Activated naive CD8-positive, alpha-beta T cell treated with anti-CD3 and anti-CD28 coated beads, Interleukin-2, amount 50 U/mL, for 16 hours (primary cell): Measurements from ENCODE around the gene MFSD2B.
"Not testable (repeated sequence)": the region's sequence is repeated elsewhere in the genome, so short reads cannot be mapped to it uniquely, and the experiment has no call there.

Experiments
- DNase-seq: peaks from one replicate; pipeline ENCODE4 v3.0.0-alpha.2; 2020; ENCODE audit warnings: low read depth, low spot score

Gene MFSD2B

DNA sequence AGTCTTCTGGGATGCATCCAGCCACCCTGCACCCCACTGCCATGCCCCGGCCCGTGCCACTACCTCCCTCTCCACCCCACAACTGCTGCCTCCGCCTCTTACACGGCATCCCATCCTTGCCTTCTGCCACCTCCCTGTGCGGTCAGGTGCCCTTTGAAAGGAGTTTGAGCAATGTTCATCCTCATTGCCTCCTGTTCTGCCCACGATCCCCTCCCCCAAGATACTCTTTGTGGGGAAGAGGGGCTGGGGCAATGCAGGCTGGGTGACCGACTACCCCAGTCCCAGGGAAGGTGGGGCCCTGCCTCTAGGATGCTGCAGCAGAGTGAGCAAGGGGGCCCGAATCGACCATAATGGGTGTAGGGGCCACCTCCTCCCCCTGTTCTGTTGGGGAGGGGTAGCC lies 8.4 kb downstream of the MFSD2B start:
- no peak for DNase-seq

DNA sequence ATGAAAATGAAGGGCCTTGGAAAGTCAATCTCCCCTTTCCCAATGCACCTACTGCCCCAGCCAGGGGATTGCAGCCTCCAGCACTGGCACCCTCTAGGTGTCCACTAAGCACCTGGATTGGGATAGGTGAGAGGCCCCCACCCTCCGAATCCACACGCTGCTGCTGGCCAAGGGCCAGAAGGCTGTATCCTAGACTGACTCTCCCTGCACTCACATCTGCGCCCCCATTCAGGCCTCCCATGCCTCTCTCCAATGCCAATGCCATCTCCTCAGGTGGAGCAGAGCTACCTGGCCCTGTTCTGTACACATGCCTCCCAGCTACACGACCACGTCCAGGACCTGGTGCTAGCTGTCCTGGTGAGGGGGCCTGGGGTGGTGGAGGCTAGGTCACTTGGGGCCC lies 9.8 kb downstream of the MFSD2B start:
- no peak for DNase-seq

DNA sequence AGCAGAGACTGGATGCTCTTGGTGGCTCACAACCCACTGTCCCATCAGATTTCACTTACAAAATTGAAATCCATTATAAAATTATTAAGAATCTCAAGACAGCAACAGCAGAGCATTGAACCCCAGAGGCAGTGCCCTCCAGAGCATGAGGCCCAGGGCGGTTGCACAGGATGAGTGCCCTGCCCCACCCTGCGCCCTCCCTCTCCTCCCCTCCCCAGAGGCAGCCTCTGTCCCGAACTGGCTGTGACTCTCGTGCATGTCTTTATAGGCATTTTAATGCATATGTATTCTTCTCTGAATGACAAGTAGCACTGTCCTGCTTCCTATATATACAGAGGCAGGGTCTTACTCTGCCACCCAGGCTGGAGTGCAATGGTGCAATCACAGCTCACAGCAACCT lies 10.4 kb downstream of the MFSD2B start:
- DNase-seq, result no peak

DNA sequence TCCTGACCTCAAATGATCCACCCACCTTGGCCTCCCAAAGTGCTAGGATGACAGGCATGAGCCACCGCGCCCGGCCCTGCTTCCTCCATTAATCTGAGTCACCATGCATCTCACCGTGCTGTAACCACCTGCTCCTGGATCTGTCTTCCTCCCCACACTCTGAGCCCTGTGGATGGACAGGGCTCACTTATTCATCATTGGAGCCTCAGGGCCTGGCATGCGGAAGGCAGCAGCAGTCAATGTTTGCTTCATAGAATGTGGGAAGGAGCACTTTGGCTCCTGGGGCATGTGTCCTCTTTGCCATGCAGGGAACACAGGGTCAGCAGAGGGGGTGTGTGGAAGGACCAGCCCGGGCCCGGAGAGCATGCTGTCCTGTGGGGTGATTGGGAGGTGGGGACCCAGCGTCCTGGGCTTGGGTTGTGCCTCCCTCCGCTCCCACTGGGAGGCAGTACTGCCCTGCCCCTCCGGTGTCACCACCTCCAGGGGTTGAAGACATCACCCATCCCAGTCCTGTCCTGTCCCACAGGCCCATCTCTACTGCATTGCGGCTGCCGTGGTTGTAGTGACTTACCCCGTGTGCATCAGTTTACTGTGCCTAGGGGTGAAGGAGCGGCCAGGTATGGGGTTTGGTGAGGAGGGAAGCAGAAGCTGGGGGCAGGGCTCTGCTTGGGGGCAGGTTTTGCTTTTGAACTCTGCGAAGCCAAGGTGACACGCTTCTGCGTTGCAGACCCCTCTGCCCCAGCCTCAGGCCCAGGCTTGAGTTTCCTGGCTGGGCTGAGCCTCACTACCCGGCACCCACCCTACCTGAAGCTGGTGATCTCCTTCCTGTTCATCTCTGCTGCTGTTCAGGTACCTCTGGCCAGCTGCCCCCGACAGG lies 11.5 kb downstream of the MFSD2B start:
- DNase-seq, result no peak

DNA sequence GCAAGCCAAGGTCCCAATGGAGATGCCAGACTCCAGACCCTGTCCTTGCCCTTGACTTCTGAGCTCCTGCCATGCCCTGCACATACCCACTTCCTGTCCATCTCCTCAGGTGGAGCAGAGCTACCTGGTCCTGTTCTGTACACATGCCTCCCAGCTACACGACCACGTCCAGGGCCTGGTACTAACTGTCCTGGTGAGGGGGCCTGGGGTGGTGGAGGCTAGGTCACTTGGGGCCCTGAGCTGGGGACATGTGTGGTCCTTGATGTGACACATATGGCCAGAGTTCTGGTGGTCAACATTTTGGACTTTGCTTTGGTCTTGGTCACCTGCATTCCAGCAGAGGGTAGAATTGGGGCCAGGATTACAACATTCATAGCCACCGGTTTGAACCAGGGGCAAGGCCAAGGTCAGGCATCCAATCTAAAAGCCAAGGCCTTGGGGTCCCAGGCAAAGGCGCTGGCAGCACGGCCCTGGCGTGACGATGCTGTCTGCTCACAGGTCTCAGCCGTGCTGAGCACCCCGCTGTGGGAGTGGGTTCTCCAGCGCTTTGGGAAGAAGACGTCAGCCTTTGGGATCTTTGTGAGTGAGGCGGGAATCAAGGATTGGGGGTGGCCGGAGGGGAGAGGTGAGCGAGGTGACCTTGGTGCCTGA lies 12.6 kb downstream of the MFSD2B start:
- DNase-seq, result no peak

DNA sequence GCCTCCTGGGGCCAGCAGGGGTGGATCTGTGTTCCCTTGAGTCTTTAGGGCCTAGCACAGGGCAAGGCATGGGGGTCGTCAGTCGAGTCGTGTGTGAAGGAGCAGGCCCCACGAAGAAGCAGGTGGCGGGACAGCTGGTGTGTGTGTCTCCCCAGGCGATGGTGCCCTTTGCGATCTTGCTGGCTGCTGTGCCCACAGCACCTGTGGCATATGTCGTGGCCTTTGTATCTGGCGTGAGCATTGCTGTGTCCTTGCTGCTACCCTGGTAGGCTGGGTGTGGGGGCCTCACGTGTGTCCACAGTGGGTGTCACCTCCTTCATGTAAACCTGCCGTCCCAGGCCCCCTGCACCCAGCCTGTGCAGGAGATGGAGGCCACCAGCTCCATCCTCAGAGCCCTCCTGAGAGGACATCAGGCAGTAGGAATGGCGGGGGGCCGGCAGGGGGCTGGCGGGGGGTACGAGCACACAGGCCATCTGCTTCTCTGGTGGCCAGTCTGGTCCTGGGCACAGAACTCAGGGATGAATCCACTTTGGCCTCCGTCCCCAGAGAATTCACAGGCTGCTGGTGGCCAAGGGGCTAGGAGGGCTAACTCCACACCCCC lies 13.2 kb downstream of the MFSD2B start:
- DNase-seq, result no peak

DNA sequence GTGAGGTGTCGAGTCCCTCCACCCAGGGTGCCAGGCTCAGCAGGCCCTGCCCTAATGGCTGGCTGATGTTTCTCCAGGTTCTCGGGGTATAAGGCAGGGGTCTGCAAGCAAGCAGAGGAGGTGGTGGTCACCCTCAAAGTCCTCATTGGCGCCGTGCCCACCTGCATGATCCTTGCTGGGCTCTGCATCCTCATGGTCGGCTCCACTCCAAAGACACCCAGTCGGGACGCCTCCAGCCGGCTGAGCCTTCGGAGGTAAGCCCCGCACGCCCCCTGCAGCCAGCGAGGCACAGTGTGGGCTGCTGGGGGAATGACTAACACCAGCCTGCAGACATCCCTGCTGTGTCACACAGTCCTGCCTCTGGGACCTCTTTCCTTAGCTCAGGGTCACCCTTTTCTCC lies 14.1 kb downstream of the MFSD2B start:
- no peak for DNase-seq

DNA sequence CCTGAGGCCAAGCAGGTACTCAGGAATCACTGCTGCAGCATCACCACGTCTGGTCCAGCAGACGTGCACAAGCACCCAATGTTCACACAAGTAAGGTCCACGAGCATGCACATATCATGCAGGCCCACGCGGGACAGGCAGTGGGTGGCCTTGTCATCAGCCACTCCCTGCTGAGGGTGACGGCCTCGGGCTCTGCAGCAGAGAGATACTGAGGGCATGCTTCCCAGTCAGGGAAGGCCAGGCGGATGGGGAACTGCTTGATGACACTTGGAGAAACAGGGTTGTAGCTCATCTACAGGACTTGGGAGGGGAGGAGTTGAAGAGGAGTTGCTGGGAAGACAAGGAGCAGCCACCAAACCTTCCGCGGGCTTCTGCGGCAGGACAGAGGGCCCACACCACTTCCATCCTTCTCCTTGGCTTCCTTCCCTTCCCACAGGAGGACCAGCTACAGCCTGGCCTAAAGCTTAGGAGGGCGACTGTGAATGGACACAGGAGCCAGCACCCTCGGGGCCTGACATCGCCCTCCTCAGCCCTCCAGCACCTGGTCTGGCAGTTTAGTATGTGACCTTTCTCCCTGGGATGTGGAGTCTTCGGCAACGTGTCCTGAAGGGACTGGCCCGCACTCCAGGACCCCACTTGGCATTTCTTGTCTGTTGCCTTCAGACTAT lies 15.2 kb downstream of the MFSD2B start:
- no peak for DNase-seq

DNA sequence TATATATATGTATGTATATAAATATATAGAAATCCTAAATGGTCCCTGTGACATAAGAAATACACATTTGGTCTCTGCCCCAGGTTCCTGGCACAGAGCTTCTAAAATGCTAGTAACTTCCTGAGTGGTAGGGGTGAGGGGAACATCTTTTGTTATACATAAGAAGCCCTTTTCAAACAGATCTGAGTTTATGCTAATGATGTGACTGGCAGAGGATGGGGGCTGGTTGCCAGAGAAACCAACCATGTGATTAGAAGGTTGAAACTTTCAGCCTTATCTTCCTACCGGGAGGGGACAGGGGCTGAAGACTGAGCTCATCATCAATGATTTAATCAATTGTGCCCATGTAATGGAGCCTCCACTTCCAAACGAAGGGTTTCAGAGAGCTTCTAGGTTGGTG lies 16.3 kb downstream of the MFSD2B start:
- no peak for DNase-seq

DNA sequence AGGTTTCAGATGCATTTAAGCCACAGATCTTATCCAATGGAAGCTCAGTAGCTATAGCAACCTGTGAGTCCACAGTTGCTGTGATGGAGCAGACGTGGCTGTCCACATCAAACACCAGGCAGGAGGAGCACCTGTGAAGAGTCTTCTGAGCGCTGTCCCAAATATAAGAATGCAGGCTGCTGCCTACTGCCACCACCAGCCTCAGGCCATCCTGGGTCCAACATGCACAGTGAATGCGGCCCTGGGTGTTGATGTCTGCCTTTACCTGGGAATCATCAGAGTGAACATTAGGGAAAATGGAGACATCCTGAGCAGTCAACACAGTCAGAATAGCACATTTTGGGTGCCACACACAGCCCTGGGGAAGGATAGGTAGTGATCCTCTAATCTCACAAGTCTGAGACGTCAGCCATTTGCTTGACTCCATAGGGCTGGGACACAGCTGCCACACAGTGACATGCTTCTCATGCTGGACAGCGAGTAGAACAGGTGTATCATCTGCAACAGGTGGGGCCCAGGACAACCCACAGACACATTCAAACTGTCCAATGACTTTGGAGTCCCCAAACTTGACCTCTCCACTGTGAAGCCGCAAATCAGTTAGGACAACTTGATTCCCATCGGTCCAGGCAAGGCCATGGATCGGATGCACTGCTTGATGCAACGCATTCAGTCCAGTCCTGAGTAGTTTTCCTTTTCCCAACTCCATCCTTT lies 29.1 kb downstream of the MFSD2B start:
- DNase-seq, result no peak

DNA sequence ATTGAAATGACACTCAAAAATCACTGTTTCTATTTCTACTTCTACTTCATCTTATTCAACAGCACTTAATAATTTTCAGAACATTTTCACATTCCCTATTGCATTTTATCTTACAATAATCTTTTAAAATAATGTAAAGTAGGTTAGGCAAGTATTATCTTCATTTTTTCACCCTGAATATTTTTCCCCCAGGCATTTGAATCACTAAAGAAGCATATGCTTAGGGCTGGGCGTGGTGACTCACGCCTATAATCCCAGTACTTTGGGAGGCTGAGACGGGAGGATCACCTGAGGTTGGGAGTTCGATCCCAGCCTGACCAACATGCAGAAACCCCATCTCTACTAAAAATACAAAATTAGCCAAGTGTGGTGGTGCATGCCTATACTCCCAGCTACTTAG lies 30.6 kb downstream of the MFSD2B start:
- DNase-seq, result no peak

DNA sequence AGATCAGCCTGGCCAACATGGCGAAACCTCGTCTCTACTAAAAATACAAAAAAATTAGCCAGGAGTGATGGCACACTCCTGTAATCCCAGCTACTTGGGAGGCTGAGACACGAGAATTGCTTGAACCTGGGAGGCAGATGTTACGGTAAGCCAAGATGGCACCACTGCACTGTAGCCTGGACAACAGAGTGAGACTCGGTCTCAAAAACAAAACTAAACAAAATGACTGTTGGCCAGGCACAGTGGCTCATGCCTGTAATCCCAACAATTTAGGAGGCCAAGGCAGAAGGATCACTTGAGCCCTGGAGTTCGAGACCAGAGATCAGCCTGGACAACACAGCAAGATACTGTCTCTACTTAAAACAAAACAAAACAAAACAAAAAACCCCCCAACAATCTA lies 33.2 kb downstream of the MFSD2B start:
- DNase-seq, result not testable (repeated sequence)

DNA sequence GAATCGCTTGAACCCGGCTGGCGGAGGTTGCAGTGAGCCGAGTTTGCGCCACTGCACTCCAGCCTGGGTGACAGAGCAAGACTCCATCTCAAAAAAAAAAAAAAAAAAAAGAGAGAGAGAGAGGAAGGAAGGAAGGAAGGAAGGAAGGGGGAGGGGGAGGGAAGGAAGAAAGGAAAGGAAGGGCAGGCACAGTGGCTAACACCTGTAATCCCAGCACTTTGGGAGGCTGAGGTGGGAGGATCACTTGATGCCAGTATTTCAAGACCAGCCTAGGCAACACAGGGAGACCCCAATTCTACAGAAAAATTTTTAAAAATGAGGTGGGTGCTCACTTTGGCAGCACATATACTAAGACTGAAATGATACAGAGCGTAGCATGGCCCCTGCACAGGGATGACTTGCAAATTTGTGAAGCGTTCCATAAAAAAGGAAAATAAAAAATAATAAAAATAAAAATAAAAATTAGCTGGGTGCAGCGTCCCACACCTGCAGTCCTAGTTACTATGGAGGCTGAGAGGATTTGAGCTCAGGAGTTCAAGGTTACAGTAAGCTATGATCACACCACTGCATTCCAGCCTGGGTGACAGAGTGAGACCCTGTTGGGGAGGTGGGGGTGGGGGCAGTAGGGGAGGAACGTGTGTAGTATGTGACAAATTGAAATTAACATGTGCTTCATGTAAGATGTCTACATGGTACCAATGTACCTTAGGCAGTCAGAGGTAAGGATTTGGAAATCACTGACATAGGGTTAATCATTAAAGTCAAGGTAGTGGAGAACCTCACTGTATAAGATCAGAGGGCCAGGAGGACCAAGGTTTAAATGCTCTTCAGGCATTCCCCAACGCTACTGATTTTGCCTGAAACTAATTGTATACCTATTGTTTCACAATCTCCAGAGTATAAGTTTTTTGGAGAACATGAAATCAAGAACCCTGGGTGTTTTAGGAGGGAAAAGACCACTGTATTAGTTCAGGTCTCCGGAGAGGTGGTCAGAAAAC lies 35.9 kb downstream of the MFSD2B start:
- no peak for DNase-seq

DNA sequence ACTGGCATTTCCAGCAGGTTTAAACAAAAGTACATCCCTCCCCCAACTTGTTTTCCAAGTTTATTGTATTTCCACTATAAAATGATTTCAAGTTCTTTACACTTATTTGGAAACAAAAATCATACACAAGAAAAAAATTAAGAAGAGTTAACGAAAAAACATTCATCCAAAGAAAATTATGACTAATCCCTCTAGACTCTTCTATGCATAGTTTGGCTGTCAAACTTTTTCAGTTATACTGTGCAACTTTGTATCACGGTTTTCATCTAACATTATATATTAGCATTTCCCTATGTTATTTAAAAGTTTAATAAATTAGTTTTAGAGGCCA lies 36.7 kb downstream of the MFSD2B start:
- DNase-seq, result no peak

DNA sequence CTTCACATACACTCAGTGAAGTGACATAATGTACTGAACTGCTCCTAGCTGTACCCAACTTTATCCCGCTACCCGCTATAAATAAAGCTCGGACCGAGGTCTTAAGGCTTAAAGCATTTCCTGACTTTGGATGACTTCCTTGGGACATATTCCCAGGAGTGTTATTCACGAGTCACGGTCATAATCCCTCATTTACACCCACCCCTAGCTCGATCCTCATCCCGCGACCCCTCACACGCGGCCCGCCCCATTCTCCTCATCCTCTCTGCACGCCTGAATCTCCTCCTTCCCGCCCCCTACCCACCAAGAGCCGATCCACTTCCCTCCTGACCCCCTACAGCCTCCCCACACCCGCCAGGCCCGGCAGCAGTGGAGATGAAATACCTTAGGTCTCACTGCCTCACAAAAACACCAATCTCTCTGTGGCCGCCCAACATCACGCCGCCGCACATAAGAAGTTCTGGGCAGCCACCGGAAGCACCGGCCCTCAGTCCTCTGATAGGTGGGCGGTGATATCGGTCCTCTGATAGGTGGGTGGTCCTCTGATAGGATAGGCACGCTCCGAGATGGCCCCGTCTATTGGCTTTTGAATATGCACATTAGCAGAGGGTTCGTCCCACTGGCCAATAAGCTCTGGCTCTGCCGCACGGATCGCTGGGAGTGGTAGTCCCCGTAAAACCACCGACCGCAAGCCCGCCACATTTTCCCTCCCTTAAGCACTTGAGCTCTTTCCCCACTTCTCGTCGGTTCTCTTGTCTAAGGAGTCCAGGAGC lies 37.2 kb downstream of the MFSD2B start, which contains the start of gene WDCP:
WDCP (minus strand) TSS at position 462 of the 773 bp plus-strand sequence. CDS start 7,897 bp downstream, outside the sequence.
- peak; percentile 82 for DNase-seq

DNA sequence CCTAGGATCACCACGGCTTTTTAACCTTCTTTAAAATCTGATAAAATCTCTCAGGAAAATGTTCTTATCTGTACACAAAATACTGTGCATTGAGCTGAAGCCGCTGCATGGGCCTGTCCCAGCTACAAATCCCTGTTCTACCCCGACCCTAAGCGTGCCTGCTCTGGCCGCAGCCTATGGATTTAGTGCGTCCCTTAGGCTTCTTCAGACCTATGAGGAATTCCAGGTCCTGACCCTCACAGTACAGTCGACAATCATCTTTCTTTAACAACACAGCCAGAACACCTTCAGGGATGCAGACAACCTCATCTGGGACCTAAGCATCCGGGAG lies 37.8 kb downstream of the MFSD2B start:
- no peak for DNase-seq

DNA sequence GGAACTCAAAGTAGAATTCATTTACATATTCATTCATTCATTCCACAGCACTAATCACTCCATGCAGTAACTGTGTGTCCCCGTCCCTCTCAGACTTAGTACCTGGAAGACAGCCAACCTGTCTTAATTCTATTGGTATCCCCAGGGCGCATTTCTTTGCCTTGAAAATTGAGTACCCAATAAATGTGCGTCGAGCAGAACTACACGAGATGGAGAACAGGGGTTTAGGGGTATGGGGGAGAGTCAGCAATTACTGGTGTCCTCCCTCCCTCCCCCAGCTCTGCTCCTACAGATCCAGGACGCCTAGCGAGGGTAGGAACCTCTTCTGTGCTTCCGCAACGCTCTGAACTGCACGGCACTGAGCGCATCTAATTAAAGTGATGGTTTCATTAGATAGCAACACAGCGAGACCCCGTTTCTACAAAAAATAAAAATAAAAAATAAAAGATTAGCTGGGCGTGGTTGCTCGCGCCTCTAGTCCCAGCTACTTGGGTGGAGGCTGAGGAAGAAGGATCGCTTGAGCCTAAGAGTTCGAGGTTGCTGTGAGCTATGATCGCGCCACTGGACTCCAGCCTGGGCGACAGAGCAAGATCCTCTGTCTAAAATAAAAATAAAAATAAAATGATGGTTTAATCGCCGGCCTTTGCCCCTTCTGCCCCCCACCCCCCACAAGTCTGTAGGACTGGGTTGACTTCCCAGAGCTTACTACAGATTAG lies 39.0 kb downstream of the MFSD2B start:
- DNase-seq, result no peak

DNA sequence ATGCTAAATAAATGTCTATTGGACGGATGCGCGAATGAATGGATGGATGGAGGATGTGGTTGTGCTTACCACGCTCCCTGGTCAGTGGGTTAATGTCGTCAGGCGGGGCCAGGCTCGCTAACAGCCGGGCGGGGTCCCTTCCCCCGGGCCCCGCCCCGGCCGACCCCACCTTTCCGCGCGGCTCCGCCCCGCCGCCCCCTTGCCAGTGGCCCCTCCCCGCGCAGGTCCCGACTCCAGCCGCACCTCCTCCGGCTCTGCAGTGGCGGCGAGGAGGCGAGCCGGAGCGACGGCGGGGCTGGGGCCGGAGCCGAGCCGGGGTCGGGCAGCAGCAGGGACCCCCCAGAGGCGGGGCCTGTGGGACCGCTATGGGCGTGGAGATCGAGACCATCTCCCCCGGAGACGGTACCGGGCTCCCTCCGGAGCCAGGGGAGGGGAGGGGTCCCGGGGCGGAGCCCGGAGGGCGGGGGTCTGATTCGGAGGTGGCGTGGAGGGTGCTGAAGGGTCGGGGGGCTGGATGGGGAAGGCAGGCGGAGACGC lies 39.7 kb downstream of the MFSD2B start, which contains the start of gene FKBP1B:
FKBP1B (plus strand) TSS at position 257 of the 537 bp plus-strand sequence; CDS start at position 366, 109 bp downstream.
- DNase-seq, result peak; percentile 26
